H1 (cell line): Measurements from ENCODE around the gene P3H2. TPM values are rescaled to one million over a fixed set of nuclear protein-coding genes. Genes with fewer than 3 reads are reported as not detected.

ENCODE experiments used
- CBX5 ChIP-seq: fragments of 300-800, 300-1000 bp; sonication (generic); IDR thresholded peaks from 2 replicates; pipeline ENCODE4 v1.7.1; 2016; ENCODE audit warnings: antibody characterized with exemption, low read length, low read depth
- FOSL1 ChIP-seq: IDR thresholded peaks from 2 replicates; pipeline ENCODE4 v1.6.1; 2011; ENCODE audit warnings: mild to moderate bottlenecking, low read depth, low read length, moderate library complexity; ENCODE audit not compliant: insufficient read depth
- SUZ12 ChIP-seq: fragments of 200-600 bp; sonication (generic); IDR thresholded peaks from 2 replicates; pipeline ENCODE4 v1.6.1; 2012; ENCODE audit warnings: mild to moderate bottlenecking, inconsistent platforms, low read length, moderate library complexity, mixed read lengths
- polyA plus RNA-seq, 7 experiments: library from polyadenylated mRNA; depleted of rRNA in 3 of 7; stranded (reverse) in 5 of 7; unstranded in 2 of 7; fragments of >200 nt in 5 of 7; fragments of 200-250 nt in 2 of 7; gene quantifications; 1 replicate in 5 of 7; 2 replicates in 1 of 7; 4 replicates in 1 of 7; pipeline versions ENCODE4 v1.2.1 to v1.2.3, GENCODE V29; 2011 to 2013; ENCODE audit warnings: missing spikeins in 2 of 7, mixed read lengths in 2 of 7
- total RNA-seq: library from RNA; stranded (reverse); fragmentation: NEBNext Ultra II Directional; extraction: Animal tissue kit (Norgen Biotek cat#: 25700); gene quantifications from 2 replicates; pipeline ENCODE4 v1.2.1, GENCODE V29; 2021
- TF ChIP-seq, protein P1 (sequence below): fragments of 300-600 bp; sonication (generic); IDR thresholded peaks from 2 replicates; pipeline ENCODE4 v1.7.1; 2012; ENCODE audit warnings: low read length, moderate library complexity, mild to moderate bottlenecking, inconsistent platforms; ENCODE audit not compliant: insufficient replicate concordance
- TF ChIP-seq, protein P2 (sequence below): IDR thresholded peaks from 2 replicates; pipeline ENCODE4 v1.6.1; 2011; ENCODE audit warnings: low read length, improper control_type of control experiment

P3H2 gene
- total and polyA plus RNA-seq, 2 of the 8 experiments (the other 6 are each of a cell fraction or from before 2014, with no cell fraction given): 40.5 to 60.4 TPM

DNA sequence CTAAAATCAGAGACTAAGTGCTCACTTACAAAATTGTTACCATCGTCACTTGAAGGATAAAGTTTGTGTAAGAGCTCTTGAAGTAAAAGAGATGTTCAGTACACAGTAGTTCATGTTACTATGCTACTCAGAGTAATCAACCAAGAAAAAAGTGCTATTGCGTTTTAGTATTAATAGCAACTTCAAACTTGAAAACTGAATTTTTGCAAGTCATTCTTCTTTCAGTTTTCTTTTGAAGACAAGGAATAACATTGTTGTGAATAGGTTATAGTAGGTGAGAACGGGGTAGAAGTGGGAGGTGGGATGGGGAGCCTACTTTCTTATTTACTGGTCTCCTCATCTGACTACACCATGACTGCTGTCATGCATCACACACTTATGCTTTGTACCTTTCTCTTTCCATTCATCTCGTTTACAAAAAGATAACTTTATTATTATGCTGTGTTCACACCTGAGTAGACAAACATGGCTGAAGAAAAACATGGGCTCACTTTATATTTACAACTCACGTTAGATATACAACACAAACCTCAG lies 39.3 kb upstream of the P3H2 start (continued):
- TF ChIP-seq, protein P1, sequence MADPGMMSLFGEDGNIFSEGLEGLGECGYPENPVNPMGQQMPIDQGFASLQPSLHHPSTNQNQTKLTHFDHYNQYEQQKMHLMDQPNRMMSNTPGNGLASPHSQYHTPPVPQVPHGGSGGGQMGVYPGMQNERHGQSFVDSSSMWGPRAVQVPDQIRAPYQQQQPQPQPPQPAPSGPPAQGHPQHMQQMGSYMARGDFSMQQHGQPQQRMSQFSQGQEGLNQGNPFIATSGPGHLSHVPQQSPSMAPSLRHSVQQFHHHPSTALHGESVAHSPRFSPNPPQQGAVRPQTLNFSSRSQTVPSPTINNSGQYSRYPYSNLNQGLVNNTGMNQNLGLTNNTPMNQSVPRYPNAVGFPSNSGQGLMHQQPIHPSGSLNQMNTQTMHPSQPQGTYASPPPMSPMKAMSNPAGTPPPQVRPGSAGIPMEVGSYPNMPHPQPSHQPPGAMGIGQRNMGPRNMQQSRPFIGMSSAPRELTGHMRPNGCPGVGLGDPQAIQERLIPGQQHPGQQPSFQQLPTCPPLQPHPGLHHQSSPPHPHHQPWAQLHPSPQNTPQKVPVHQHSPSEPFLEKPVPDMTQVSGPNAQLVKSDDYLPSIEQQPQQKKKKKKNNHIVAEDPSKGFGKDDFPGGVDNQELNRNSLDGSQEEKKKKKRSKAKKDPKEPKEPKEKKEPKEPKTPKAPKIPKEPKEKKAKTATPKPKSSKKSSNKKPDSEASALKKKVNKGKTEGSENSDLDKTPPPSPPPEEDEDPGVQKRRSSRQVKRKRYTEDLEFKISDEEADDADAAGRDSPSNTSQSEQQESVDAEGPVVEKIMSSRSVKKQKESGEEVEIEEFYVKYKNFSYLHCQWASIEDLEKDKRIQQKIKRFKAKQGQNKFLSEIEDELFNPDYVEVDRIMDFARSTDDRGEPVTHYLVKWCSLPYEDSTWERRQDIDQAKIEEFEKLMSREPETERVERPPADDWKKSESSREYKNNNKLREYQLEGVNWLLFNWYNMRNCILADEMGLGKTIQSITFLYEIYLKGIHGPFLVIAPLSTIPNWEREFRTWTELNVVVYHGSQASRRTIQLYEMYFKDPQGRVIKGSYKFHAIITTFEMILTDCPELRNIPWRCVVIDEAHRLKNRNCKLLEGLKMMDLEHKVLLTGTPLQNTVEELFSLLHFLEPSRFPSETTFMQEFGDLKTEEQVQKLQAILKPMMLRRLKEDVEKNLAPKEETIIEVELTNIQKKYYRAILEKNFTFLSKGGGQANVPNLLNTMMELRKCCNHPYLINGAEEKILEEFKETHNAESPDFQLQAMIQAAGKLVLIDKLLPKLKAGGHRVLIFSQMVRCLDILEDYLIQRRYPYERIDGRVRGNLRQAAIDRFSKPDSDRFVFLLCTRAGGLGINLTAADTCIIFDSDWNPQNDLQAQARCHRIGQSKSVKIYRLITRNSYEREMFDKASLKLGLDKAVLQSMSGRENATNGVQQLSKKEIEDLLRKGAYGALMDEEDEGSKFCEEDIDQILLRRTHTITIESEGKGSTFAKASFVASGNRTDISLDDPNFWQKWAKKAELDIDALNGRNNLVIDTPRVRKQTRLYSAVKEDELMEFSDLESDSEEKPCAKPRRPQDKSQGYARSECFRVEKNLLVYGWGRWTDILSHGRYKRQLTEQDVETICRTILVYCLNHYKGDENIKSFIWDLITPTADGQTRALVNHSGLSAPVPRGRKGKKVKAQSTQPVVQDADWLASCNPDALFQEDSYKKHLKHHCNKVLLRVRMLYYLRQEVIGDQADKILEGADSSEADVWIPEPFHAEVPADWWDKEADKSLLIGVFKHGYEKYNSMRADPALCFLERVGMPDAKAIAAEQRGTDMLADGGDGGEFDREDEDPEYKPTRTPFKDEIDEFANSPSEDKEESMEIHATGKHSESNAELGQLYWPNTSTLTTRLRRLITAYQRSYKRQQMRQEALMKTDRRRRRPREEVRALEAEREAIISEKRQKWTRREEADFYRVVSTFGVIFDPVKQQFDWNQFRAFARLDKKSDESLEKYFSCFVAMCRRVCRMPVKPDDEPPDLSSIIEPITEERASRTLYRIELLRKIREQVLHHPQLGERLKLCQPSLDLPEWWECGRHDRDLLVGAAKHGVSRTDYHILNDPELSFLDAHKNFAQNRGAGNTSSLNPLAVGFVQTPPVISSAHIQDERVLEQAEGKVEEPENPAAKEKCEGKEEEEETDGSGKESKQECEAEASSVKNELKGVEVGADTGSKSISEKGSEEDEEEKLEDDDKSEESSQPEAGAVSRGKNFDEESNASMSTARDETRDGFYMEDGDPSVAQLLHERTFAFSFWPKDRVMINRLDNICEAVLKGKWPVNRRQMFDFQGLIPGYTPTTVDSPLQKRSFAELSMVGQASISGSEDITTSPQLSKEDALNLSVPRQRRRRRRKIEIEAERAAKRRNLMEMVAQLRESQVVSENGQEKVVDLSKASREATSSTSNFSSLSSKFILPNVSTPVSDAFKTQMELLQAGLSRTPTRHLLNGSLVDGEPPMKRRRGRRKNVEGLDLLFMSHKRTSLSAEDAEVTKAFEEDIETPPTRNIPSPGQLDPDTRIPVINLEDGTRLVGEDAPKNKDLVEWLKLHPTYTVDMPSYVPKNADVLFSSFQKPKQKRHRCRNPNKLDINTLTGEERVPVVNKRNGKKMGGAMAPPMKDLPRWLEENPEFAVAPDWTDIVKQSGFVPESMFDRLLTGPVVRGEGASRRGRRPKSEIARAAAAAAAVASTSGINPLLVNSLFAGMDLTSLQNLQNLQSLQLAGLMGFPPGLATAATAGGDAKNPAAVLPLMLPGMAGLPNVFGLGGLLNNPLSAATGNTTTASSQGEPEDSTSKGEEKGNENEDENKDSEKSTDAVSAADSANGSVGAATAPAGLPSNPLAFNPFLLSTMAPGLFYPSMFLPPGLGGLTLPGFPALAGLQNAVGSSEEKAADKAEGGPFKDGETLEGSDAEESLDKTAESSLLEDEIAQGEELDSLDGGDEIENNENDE: no peak
- TF ChIP-seq CBX5 (no peak), SUZ12 (no peak), FOSL1 (no peak)
- TF ChIP-seq, protein P2, sequence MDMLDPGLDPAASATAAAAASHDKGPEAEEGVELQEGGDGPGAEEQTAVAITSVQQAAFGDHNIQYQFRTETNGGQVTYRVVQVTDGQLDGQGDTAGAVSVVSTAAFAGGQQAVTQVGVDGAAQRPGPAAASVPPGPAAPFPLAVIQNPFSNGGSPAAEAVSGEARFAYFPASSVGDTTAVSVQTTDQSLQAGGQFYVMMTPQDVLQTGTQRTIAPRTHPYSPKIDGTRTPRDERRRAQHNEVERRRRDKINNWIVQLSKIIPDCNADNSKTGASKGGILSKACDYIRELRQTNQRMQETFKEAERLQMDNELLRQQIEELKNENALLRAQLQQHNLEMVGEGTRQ: no peak
